ENCODE measurements around the gene SMARCA4.

- TF ChIP-seq CTCF (conservative IDR thresholded peaks at IDR 0.05) = no peak
- TF ChIP-seq ZFX (IDR thresholded peaks at IDR 0.05) = no peak
Observed at GRCh38 chr19:11087870-11088505, 127.2 kb downstream of the SMARCA4 start.

Data from C4-2B (cell line).